ENCODE results near the gene PGGT1B. TPM values are rescaled to one million over a fixed set of nuclear protein-coding genes. Genes with fewer than 3 reads are reported as not detected.

PGGT1B gene
- total RNA-seq, 1 donor from 2014 or later: 5.6 TPM

GRCh38 chr5:115165790-115166189, 96.9 kb downstream of the PGGT1B start:
- Histone ChIP-seq H3K4me3 (no peak overlapping the region), H3K27ac (no peak overlapping the region), H3K36me3 (no peaks in the 10 kb centered on the region), H3K4me1 (peaks cover 17% of the 10 kb centered on the region), H3K27me3 (no peaks in the 10 kb centered on the region), H3K9me3 (no peaks in the 10 kb centered on the region)
- no peak for TF ChIP-seq CTCF (IDR thresholded peaks at IDR 0.05)
- no peak for TF ChIP-seq POLR2AphosphoS5 (IDR thresholded peaks at IDR 0.05; ENCODE audit: insufficient read depth in 1 of 2, low read depth in 1 of 2)
- TF ChIP-seq POLR2A (IDR thresholded peaks at IDR 0.05): no peak
- intact Hi-C loops (cut with DNase I): no loop called here
- DNase-seq (ENCODE audit: extremely low spot score in 2 of 2): no peak

- Histone ChIP-seq H3K4me1 (no peaks in the 10 kb centered on the region), H3K36me3 (no peaks in the 10 kb centered on the region), H3K27me3 (no peaks in the 10 kb centered on the region), H3K9me3 (no peaks in the 10 kb centered on the region), H3K4me3 (no peak overlapping the region), H3K27ac (no peak overlapping the region)
- no peak for DNase-seq (ENCODE audit: extremely low spot score in 2 of 2)
- intact Hi-C loops (cut with DNase I): no loop called here
- TF ChIP-seq CTCF (IDR thresholded peaks at IDR 0.05) (no peak), POLR2A (IDR thresholded peaks at IDR 0.05) (no peak), POLR2AphosphoS5 (IDR thresholded peaks at IDR 0.05; ENCODE audit: insufficient read depth in 1 of 2, low read depth in 1 of 2) (no peak)
Observed at GRCh38 chr5:115160975-115161475, 101.7 kb downstream of the PGGT1B start.

Small RNA genes within 50 kb of the gene (small RNA-seq; reads per million reads assigned to genes)
- not detected for gene HMGN1P15

Other genes with a start within 250 kb of the PGGT1B start
- gene TRIM36, start 93.0 kb downstream of the PGGT1B start, total RNA-seq: 2.2 TPM
- gene CCDC112, start 33.8 kb upstream of the PGGT1B start, total RNA-seq: 7.9 TPM